NCI-H446 treated with DMSO at 0.1 percent for 48 hours (cell line): ENCODE measurements around the gene CYTH1.

Source experiments
- DNase-seq: peaks from one replicate; lab custom pipeline; 2025; lab: John Stamatoyannopoulos, UW

Gene CYTH1

GRCh38 chr17:78715000-78715771 lies 66.9 kb downstream of the CYTH1 start:
- no peak for DNase-seq

GRCh38 chr17:78714534-78714933 lies 67.5 kb downstream of the CYTH1 start:
- DNase-seq = no peak

- no peak for DNase-seq
Measured at GRCh38 chr17:78712043-78712442, 70.0 kb downstream of the CYTH1 start.

- DNase-seq = no peak
Measured at GRCh38 chr17:78710607-78711006, 71.5 kb downstream of the CYTH1 start.

GRCh38 chr17:78709751-78710181 lies 72.3 kb downstream of the CYTH1 start:
- no peak for DNase-seq

GRCh38 chr17:78709119-78709681 lies 72.9 kb downstream of the CYTH1 start:
- DNase-seq = no peak

- peak; percentile 69 for DNase-seq
Measured at GRCh38 chr17:78708510-78708973, 73.5 kb downstream of the CYTH1 start.

GRCh38 chr17:78707923-78708322 lies 74.2 kb downstream of the CYTH1 start:
- DNase-seq = no peak

- DNase-seq = no peak
Measured at GRCh38 chr17:78707016-78707415, 75.1 kb downstream of the CYTH1 start.

- DNase-seq = peak; percentile 60
Measured at GRCh38 chr17:78706271-78706915, 75.7 kb downstream of the CYTH1 start.

- no peak for DNase-seq
Measured at GRCh38 chr17:78705071-78705470, 77.0 kb downstream of the CYTH1 start.

- no peak for DNase-seq
Measured at GRCh38 chr17:78704594-78704993, 77.5 kb downstream of the CYTH1 start.

- DNase-seq = no peak
Measured at GRCh38 chr17:78697554-78698343, 84.3 kb downstream of the CYTH1 start.

- DNase-seq = no peak
Measured at GRCh38 chr17:78697122-78697521, 85.0 kb downstream of the CYTH1 start.

GRCh38 chr17:78696016-78696982 lies 85.8 kb downstream of the CYTH1 start:
- no peak for DNase-seq

GRCh38 chr17:78694805-78695531 lies 87.1 kb downstream of the CYTH1 start:
- no peak for DNase-seq

GRCh38 chr17:78693346-78694083 lies 88.6 kb downstream of the CYTH1 start:
- no peak for DNase-seq

GRCh38 chr17:78692460-78693010 lies 89.5 kb downstream of the CYTH1 start:
- DNase-seq = no peak

- DNase-seq = no peak
Measured at GRCh38 chr17:78689029-78689428, 93.0 kb downstream of the CYTH1 start.
